ENCODE measurements around the gene FXYD4.

FXYD4 gene

DNA sequence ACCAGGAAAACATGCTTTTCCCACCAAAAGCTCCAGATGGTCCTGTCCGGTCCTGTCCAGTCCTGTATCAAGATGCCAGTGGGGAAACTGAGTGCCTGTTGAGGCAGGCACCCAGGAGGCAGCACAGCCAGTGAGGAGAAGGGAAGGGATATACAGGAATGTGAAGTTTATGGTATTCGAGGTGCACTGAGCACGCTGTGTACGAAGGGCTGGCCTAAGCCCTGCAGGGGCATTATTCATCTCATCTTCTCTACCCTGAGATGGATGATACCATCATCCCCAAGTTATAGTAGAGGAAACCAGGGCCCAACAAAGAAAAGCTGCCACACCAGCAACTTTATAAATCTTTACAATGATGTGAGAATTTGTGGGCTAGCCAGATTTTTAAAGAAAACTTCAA is 23.4 kb upstream of the FXYD4 start:
- DNase-seq: no peak

DNA sequence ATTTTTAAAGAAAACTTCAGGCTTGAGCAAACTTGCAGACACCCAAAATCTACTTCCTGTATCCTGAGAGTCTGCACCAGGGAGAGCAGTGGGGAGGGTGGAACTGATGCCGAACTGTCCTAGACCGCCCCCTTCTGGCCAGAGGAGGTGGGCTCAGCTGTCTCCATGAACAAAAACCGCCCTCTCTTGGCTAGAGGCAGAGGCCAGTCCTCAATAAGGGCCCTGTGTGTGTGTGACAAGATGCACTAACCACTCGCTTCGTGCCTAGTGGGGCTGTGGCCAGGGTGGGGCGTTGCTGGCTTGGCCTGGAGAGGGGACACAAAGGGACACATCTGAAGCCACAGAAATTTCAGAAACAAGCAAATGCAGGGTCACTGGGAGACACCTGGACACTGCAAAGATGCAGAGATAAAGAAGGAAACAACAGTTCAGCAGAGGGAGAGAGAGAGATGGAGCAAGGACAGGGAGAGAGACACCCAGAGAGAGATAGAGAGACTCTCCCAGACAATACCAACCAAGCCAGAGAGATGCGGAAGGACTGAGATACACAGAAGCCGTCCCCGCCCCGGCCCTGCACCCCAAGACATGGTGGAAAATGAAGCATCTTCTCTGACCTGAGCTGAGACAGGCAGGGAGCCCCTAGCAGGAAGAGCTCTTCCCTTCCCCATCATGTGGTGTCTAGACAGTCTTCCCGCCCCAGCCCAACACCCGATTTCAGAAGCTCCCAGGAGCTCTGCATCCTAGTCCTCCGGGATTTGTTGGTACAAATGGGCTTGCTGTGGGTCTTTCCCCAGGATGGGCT is 22.7 kb upstream of the FXYD4 start:
- no peak for DNase-seq

GRCh38 chr10:43350156-43350555 is 21.3 kb upstream of the FXYD4 start:
- no peak for DNase-seq

- no peak for DNase-seq
These were observed 20.8 kb upstream of the FXYD4 start for GRCh38 chr10:43350686-43351085.

GRCh38 chr10:43351301-43351700 is 20.1 kb upstream of the FXYD4 start:
- no peak for DNase-seq

DNA sequence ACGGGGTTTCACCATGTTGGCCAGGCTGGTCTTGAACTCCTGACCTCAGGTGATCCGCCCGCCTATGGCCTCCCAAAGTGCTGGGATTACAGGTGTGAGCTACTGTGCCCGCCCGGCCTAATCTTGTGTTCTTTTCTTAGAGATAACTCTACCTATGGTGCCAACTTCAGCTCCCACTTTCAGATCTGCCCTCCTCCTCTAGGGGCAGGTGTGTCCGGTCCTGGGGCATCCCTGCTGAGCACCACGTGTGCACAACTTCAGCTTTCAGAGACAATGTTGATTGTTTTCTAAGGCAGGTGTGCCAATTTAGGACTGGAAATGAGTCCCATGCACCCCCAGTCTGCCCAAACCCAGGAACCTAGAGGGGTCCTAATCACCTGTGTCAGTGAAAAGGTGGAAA is 18.5 kb upstream of the FXYD4 start:
- no peak for DNase-seq

GRCh38 chr10:43353495-43354329 is 17.7 kb upstream of the FXYD4 start:
- DNase-seq: no peak

- no peak for DNase-seq
These were observed 17.2 kb upstream of the FXYD4 start for GRCh38 chr10:43354330-43354635.

- no peak for DNase-seq
These were observed 16.5 kb upstream of the FXYD4 start for GRCh38 chr10:43354879-43355380.

DNA sequence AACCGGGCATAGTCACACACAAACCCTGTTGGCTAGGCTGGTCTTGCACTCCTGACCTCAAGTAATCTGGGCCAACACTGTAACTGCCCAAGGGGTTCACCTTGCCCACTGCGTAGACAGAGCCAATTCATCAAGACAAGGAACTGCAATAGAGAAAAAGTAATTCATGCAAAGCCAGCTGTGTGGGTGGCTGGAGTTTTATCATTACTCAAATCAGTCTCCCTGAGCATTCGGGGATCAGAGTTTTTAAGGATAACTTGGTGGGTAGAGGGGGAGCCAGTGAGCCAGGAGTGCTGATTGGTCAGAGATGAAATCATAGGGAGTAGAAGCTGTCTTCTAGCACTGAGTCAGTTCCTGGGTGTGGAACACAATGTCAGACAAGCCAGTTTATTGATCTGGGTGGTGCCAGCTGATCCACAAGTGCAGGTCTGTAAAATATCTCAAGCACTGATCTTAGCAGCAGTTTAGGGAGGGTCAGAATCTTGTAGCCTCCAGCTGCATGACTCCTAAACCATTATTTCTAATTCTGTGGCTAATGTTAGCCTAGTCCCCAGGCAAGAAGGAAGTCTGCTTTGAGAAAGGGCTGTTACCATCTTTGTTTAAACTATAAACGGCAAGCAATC is 15.6 kb upstream of the FXYD4 start:
- no peak for DNase-seq

GRCh38 chr10:43360086-43360485 is 11.3 kb upstream of the FXYD4 start:
- DNase-seq: no peak

DNA sequence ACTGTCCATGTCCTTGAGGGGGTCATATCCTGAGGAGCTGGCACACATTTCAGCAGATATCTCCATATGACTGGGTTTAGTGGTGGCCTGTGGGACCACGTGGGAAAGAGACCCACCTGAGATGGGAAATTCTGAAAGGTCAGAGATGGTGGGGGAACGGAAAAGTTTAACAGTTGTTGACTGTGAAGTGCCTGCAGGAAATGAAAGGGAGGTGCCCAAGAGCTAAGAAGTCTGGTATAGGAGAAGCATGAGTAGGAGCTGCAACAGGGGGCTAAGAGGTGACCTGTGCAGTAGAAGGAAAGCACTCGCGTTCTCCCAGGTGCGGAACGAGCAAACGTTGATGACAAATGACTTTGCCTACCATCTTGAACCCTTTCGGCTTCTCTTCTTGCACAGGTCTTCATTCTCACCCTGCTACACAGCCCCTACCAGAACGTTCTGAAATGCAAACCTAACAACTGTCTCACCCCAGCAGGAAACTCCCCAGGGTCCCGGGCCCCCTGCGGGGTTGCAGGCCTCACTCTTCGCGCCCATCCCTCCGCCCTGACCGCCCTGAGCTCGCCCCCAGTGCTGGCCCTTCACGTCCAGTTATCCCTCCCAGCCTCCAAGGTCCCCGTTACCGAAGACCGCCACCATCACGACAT is 9.8 kb upstream of the FXYD4 start:
- no peak for DNase-seq

- DNase-seq: peak; percentile 86
These were observed 9.1 kb upstream of the FXYD4 start for GRCh38 chr10:43362191-43362839.

DNA sequence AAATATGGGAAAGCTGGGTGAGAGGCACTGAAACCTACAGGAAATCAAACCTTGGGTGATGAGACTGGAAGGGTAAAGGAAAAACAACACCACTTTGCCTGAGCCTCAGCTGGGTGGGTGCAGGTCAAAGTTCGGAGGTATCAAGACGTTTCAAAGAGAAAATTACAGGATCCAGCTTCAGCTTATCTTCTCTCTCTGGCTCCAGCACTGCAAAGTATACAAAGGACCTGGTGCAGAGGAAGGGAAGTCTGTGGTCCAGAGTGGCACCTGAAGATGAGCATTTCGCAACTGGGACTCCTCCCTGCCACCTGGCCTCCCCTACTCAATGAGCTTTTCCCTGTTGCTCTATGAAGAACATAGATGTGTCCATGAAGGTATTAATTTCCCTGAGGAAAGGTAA is 6.4 kb upstream of the FXYD4 start:
- DNase-seq: no peak

GRCh38 chr10:43369921-43370320 is 1.5 kb upstream of the FXYD4 start:
- no peak for DNase-seq

DNA sequence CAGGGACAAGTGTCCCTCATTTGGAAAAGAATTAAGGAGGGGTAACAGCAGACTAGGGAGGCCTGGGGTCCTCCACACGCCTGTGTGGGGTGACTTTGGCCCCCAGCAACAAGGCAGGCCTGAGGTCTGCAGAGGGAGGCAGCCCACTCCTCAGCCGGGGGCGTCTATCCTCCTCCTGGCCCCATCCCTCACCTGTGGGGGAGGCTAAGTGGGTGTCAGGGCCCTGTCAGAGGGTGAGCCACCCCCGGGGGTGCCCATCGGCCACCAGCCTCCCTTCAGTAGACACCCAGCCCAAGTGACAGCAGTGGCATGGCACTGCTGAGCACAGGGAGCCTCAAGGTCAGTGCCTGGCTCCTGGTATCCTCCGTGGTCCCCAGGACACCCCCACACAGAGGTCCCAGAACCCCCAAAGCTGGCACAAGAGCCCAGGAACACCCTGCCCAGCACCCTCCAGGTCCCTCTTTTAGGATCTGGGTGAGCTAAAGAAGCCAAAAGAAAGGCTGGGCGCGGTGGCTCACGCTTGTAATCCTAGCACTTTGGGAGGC is 693 bp upstream of the FXYD4 start:
- no peak for DNase-seq

- no peak for DNase-seq
These were observed 1.4 kb downstream of the FXYD4 start for GRCh38 chr10:43372765-43373361.

DNA sequence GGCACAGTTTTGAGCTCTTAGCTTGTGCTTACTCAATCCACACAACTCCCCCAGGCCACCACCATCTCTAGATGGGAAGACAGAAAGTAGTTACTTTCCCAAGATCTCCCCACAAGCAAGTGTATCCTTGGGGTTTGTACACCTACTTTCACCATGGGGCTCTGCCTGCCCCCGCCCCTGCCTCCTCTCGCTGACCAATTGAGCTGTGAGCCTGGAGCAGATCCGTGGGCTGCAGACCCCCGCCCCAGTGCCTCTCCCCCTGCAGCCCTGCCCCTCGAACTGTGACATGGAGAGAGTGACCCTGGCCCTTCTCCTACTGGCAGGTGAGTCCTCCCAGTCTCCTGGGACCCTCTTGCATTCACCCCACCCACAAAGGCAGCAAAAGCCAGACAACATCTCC is 2.0 kb downstream of the FXYD4 start:
- DNase-seq: no peak

GRCh38 chr10:43374194-43374593 is 2.8 kb downstream of the FXYD4 start:
- no peak for DNase-seq

- no peak for DNase-seq
These were observed 4.1 kb downstream of the FXYD4 start for GRCh38 chr10:43375401-43376020.

- no peak for DNase-seq
These were observed 4.7 kb downstream of the FXYD4 start for GRCh38 chr10:43376046-43376635.

Data from activated gamma-delta T cell (primary cell).